ENCODE results near the gene SMIM32. TPM values are rescaled to one million over a fixed set of nuclear protein-coding genes. Genes with fewer than 3 reads are reported as not detected.

Gene SMIM32
- total RNA-seq, 4 donors from 2014 or later, result 6.4 to 21.6 (median 13.5) TPM

- TF ChIP-seq POLR2A (IDR thresholded peaks at IDR 0.05) (no peak), POLR2AphosphoS5 (IDR thresholded peaks at IDR 0.05) (no peak), CTCF (IDR thresholded peaks at IDR 0.05) (no peak), EP300 (IDR thresholded peaks at IDR 0.05; ENCODE audit: low read depth) (no peak)
- Histone ChIP-seq H3K27me3 (no peaks in the 10 kb centered on the region), H3K36me3 (peaks cover 0 to 22% (median 8%) of the 10 kb centered on the region in 4 donors), H3K4me1 (peaks cover 0 to 13% (median 0%) of the 10 kb centered on the region in 4 donors), H3K27ac (no peak overlapping the region), H3K4me3 (no peak overlapping the region), H3K9me3 (no peaks in the 10 kb centered on the region)
- intact Hi-C loops (cut with DNase I; ENCODE audit: low total_unique reads) (no loop called here), in situ Hi-C loops (cut with MboI; ENCODE audit: low pct_ligation_motif_present in 1 of 4, low pct_unique_long_range_greater_than_20kb in 1 of 4, low sequenced_read_pairs in 3 of 4) (no loop called here)
- WGBS, 2 donors (ENCODE audit: low coverage in 1 of 2), result 92 to 95% methylated on average over 11 of the region's 11 CpGs
- DNase-seq, result no peak
Observed at GRCh38 chr5:136153581-136154236, 39.3 kb downstream of the SMIM32 start.

GRCh38 chr5:136149891-136150290 is 43.1 kb downstream of the SMIM32 start:
- intact Hi-C loops (cut with DNase I; ENCODE audit: low total_unique reads), result no loop called here
- TF ChIP-seq CTCF (IDR thresholded peaks at IDR 0.05), result no peak
- TF ChIP-seq EP300 (IDR thresholded peaks at IDR 0.05; ENCODE audit: low read depth), result no peak
- no peak for TF ChIP-seq POLR2AphosphoS5 (IDR thresholded peaks at IDR 0.05)
- TF ChIP-seq POLR2A (IDR thresholded peaks at IDR 0.05), result no peak
- H3K9me3 ChIP-seq, result no peaks in the 10 kb centered on the region
- peaks cover 0 to 38% (median 8%) of the 10 kb centered on the region in 4 donors for H3K4me1 ChIP-seq
- H3K4me3 ChIP-seq, result no peak overlapping the region
- H3K36me3 ChIP-seq, result peaks cover 0 to 14% (median 7%) of the 10 kb centered on the region in 4 donors
- DNase-seq, result no peak
- 59% methylated on average over 1 of the region's 1 CpG; no CpG with 5 or more reads in 1 of the 2 donors for WGBS, 2 donors (ENCODE audit: low coverage in 1 of 2)
- in situ Hi-C loops (cut with MboI; ENCODE audit: low pct_ligation_motif_present in 1 of 4, low pct_unique_long_range_greater_than_20kb in 1 of 4, low sequenced_read_pairs in 3 of 4), result no loop called here
- no peak overlapping the region for H3K27ac ChIP-seq
- H3K27me3 ChIP-seq, result no peaks in the 10 kb centered on the region

- no peak for DNase-seq
- H3K4me1 ChIP-seq, result peaks cover 0 to 60% (median 20%) of the 10 kb centered on the region in 4 donors
- in situ Hi-C loops (cut with MboI; ENCODE audit: low pct_ligation_motif_present in 1 of 4, low pct_unique_long_range_greater_than_20kb in 1 of 4, low sequenced_read_pairs in 3 of 4), result no loop called here
Observed at GRCh38 chr5:136147632-136148031, 45.3 kb downstream of the SMIM32 start.

GRCh38 chr5:136146201-136146600 is 46.8 kb downstream of the SMIM32 start:
- Histone ChIP-seq H3K36me3 (no peaks in the 10 kb centered on the region), H3K27me3 (no peaks in the 10 kb centered on the region), H3K9me3 (no peaks in the 10 kb centered on the region), H3K4me3 (no peak overlapping the region), H3K4me1 (peaks cover 8 to 74% (median 25%) of the 10 kb centered on the region in 4 donors), H3K27ac (no peak overlapping the region)
- WGBS, 2 donors (ENCODE audit: low coverage in 1 of 2), result 75 to 76% methylated on average over 3 of the region's 3 CpGs
- DNase-seq, result no peak
- no peak for TF ChIP-seq POLR2A (IDR thresholded peaks at IDR 0.05)
- no peak for TF ChIP-seq EP300 (IDR thresholded peaks at IDR 0.05; ENCODE audit: low read depth)
- TF ChIP-seq CTCF (IDR thresholded peaks at IDR 0.05), result no peak
- no peak for TF ChIP-seq POLR2AphosphoS5 (IDR thresholded peaks at IDR 0.05)
- in situ Hi-C loops (cut with MboI; ENCODE audit: low pct_ligation_motif_present in 1 of 4, low pct_unique_long_range_greater_than_20kb in 1 of 4, low sequenced_read_pairs in 3 of 4) (no loop called here), intact Hi-C loops (cut with DNase I; ENCODE audit: low total_unique reads) (no loop called here)

More at GRCh38 chr5:136147632-136148031, 45.3 kb downstream of the SMIM32 start:
- intact Hi-C loops (cut with DNase I; ENCODE audit: low total_unique reads), result no loop called here
- no peaks in the 10 kb centered on the region for H3K27me3 ChIP-seq
- H3K36me3 ChIP-seq, result no peaks in the 10 kb centered on the region
- no peak overlapping the region for H3K27ac ChIP-seq
- H3K4me3 ChIP-seq, result no peak overlapping the region
- TF ChIP-seq CTCF (IDR thresholded peaks at IDR 0.05) (no peak), POLR2AphosphoS5 (IDR thresholded peaks at IDR 0.05) (no peak), POLR2A (IDR thresholded peaks at IDR 0.05) (no peak), EP300 (IDR thresholded peaks at IDR 0.05; ENCODE audit: low read depth) (no peak)
- H3K9me3 ChIP-seq, result no peaks in the 10 kb centered on the region
